Smooth muscle cell (in vitro differentiated cells): Measurements from ENCODE around the gene TCF3. TPM values are rescaled to one million over a fixed set of nuclear protein-coding genes. Genes with fewer than 3 reads are reported as not detected.

Experiments
- DNase-seq: peaks from one replicate; lab custom pipeline; 2025; ENCODE audit not compliant: unreplicated experiment; lab: John Stamatoyannopoulos, UW
- H2AFZ ChIP-seq: fragments of 200-600 bp; sonication (generic); 2 replicates; pipeline ENCODE4 v1.6.0; 2016; ENCODE audit warnings: antibody characterized with exemption, low read depth, mild to moderate bottlenecking
- H3F3A ChIP-seq: fragments of 200-600 bp; sonication (generic); 2 replicates; pipeline ENCODE4 v1.6.0; 2017; ENCODE audit warnings: antibody characterized with exemption, low read depth
- H3K27ac ChIP-seq: fragments of 200-600 bp; sonication (generic); 2 replicates; pipeline ENCODE4 v1.5.1; 2016; ENCODE audit warnings: low read depth, mild to moderate bottlenecking
- H3K27me3 ChIP-seq: fragments of 200-600 bp; sonication (generic); 2 replicates; pipeline ENCODE4 v1.6.1; 2016; ENCODE audit warnings: low read depth, mild to moderate bottlenecking
- H3K36me3 ChIP-seq: fragments of 200-600 bp; sonication (generic); 2 replicates; pipeline ENCODE4 v1.5.1; 2016; ENCODE audit warnings: low read depth
- H3K4me1 ChIP-seq: fragments of 200-600 bp; sonication (generic); 2 replicates; pipeline ENCODE4 v1.5.1; 2016; ENCODE audit warnings: low read depth
- H3K4me2 ChIP-seq: fragments of 200-600 bp; sonication (generic); 2 replicates; pipeline ENCODE4 v1.6.0; 2016; ENCODE audit warnings: mild to moderate bottlenecking
- H3K4me3 ChIP-seq: fragments of 200-600 bp; sonication (generic); 2 replicates; pipeline ENCODE4 v1.5.1; 2016; ENCODE audit warnings: mild to moderate bottlenecking
- H3K79me2 ChIP-seq: fragments of 200-600 bp; sonication (generic); 2 replicates; pipeline ENCODE4 v1.6.0; 2016; ENCODE audit warnings: low read depth, mild to moderate bottlenecking
- H3K9ac ChIP-seq: fragments of 200-600 bp; sonication (generic); 2 replicates; pipeline ENCODE4 v1.6.0; 2016; ENCODE audit warnings: low read depth
- H3K9me3 ChIP-seq: fragments of 200-600 bp; sonication (generic); replicated peaks from 2 replicates; pipeline ENCODE4 v1.5.1; 2016; ENCODE audit warnings: low read depth
- H4K20me1 ChIP-seq: fragments of 200-600 bp; sonication (generic); 2 replicates; pipeline ENCODE4 v1.6.0; 2016; ENCODE audit warnings: low read depth
- CTCF ChIP-seq: fragments of 200-600 bp; sonication (generic); IDR thresholded peaks from 2 replicates; pipeline ENCODE4 v1.5.1; 2017; ENCODE audit warnings: borderline replicate concordance, mild to moderate bottlenecking, antibody characterized with exemption; ENCODE audit not compliant: insufficient read depth, poor library complexity, severe bottlenecking
- WGBS: methylation state at CpG from one replicate; pipeline ENCODE4 v1.1.7; 2016; ENCODE audit warnings: low lambda C conversion rate; 5-methylcytosine and 5-hydroxymethylcytosine counted together
- polyA plus RNA-seq: library from polyadenylated mRNA; unstranded; fragments of >200 nt; fragmentation: Nextera tagmentation; extraction: Ambion mirVana; gene quantifications from 2 replicates; pipeline ENCODE4 v1.2.1, GENCODE V29; 2016
- total RNA-seq: library from RNA; depleted of rRNA; stranded (reverse); fragments of >200 nt; gene quantifications from 2 replicates; pipeline ENCODE4 v1.2.3, GENCODE V29; 2014

Gene TCF3
- total and polyA plus RNA-seq, 2 experiments from 2014 or later, result 89.0 to 150 TPM

GRCh38 chr19:1606138-1606651 lies 46.2 kb downstream of the TCF3 start:
- H3K36me3 ChIP-seq, result peaks cover under 1% of the 10 kb centered on the region
- H3K27me3 ChIP-seq, result no peaks in the 10 kb centered on the region
- peak overlapping the region; percentile 89 for H3K4me2 ChIP-seq
- H3K27ac ChIP-seq, result peak overlapping the region; percentile 79
- no peak overlapping the region for H2AFZ ChIP-seq
- peaks cover 30% of the 10 kb centered on the region for H4K20me1 ChIP-seq
- peaks cover 40% of the 10 kb centered on the region for H3K79me2 ChIP-seq
- H3F3A ChIP-seq, result peaks cover 4% of the 10 kb centered on the region
- no peaks in the 10 kb centered on the region for H3K9me3 ChIP-seq
- 36% methylated on average over 16 of the region's 16 CpGs for WGBS
- TF ChIP-seq CTCF, result no peak
- peak overlapping the region; percentile 42 for H3K9ac ChIP-seq
- DNase-seq, result no peak
- peak overlapping the region; percentile 92 for H3K4me3 ChIP-seq
- no peaks in the 10 kb centered on the region for H3K4me1 ChIP-seq

- 1% methylated on average over 71 of the region's 79 CpGs for WGBS
- Histone ChIP-seq H3K79me2 (peaks cover 48% of the 10 kb centered on the region), H3K9me3 (no peaks in the 10 kb centered on the region), H3K4me3 (peak within 1 kb of the TSS; percentile 92), H4K20me1 (peaks cover 37% of the 10 kb centered on the region), H3K4me1 (no peaks in the 10 kb centered on the region), H3K36me3 (no peaks in the 10 kb centered on the region), H3K4me2 (peak within 1 kb of the TSS; percentile 96), H2AFZ (peak within 1 kb of the TSS; percentile 92), H3K27ac (peak within 1 kb of the TSS; percentile 79), H3K27me3 (no peaks in the 10 kb centered on the region), H3K9ac (peak within 1 kb of the TSS; percentile 87), H3F3A (peaks cover 4% of the 10 kb centered on the region)
- peak; percentile 38 for TF ChIP-seq CTCF
- peak; percentile 89 for DNase-seq
Measured at GRCh38 chr19:1605236-1606137, 46.9 kb downstream of the TCF3 start, which contains the start of gene UQCR11. Gene UQCR11 (minus strand): TSS chr19:1605462. CDS start chr19:1605409, 53 bp downstream.

GRCh38 chr19:1602091-1602707 lies 50.2 kb downstream of the TCF3 start:
- Histone ChIP-seq H3K4me3 (no peak overlapping the region), H3K79me2 (peaks cover 60% of the 10 kb centered on the region)

More at GRCh38 chr19:1602091-1602707, 50.2 kb downstream of the TCF3 start:
- no peaks in the 10 kb centered on the region for H3K9me3 ChIP-seq
- no peak for TF ChIP-seq CTCF
- WGBS, result 94% methylated on average over 21 of the region's 21 CpGs
- H3K4me2 ChIP-seq, result no peak overlapping the region
- peaks cover 61% of the 10 kb centered on the region for H4K20me1 ChIP-seq
- H3K4me1 ChIP-seq, result no peaks in the 10 kb centered on the region
- no peaks in the 10 kb centered on the region for H3K36me3 ChIP-seq
- no peak overlapping the region for H3K9ac ChIP-seq
- H3K27ac ChIP-seq, result no peak overlapping the region
- no peak for DNase-seq
- peaks cover 4% of the 10 kb centered on the region for H3F3A ChIP-seq
- H2AFZ ChIP-seq, result no peak overlapping the region
- H3K27me3 ChIP-seq, result no peaks in the 10 kb centered on the region
